ENCODE measurements around the gene PLXNB2. TPM values are rescaled to one million over a fixed set of nuclear protein-coding genes. Genes with fewer than 3 reads are reported as not detected.

Gene PLXNB2
- total and polyA plus RNA-seq, 2 of the 4 experiments (the other 2 are of a cell fraction): 73.1 to 202 TPM

DNA sequence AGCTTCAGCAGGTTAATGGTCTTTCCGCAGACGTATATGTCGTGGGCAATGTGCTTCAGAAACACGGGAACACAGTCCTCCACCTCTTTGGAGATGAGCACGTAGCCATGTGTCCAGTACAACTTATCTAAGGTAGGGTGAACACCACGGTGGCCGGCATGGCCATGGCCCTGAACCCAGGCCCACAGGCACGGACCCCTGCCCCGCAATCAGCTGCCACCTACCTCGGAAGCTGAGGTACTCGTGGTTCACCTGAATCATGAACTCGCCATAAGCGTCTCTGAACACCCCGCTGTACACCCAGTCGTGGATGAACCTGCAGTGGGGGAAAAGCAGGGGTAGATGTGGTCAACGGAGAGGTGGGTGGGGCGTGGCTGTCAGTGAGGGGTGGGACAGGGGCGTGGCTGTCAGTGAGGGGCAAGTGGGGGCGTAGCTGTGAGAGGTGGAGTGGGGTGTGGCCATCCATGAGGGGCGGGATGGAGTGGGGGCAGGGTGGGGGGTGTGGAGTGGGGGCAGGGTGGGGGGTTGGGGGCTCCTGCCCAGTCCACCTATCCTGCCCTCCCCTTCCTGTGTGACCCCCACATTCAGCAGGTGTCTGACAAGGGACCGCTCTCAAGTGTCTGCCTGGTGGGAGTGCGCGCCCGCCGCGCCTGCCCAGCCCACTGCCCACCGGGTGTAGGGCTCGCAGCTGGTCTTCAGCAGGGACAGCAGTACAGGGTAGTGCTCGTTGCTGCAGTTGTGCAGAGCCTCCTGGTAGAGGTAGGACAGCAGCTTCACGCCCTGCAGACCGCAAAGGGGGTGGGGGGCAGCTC lies 81.2 kb downstream of the PLXNB2 start:
- dilution Hi-C loops (cut with HindIII; ENCODE audit: low sequenced_read_pairs, unreplicated experiment) (no loop called here), intact Hi-C loops (cut with micrococcal nuclease) (no loop called here), in situ Hi-C loops (cut with MboI; ENCODE audit: low sequenced_read_pairs) (no loop called here)
- WGBS, 2 experiments (ENCODE audit: extremely low coverage in 2 of 2, insufficient read length in 1 of 2): 92% methylated on average over 10 of the region's 31 CpGs; no CpG with 5 or more reads in 1 of the 2 experiments
- no peak overlapping the region for H2BK20ac ChIP-seq (ENCODE audit: low read depth, low read length)
- CTCF ChIA-PET: no interaction called here
- no peak overlapping the region for H2BK15ac ChIP-seq (ENCODE audit: low read depth, low read length)
- TF ChIP-seq RAD21 (IDR thresholded peaks at IDR 0.05; ENCODE audit: low read length): no peak
- TF ChIP-seq CEBPB (IDR thresholded peaks at IDR 0.05; ENCODE audit: low read depth, low read length): no peak
- no peak for TF ChIP-seq USF2 (IDR thresholded peaks at IDR 0.05; ENCODE audit: low read depth, low read length)
- no peak for TF ChIP-seq BHLHE40 (IDR thresholded peaks at IDR 0.05; ENCODE audit: low read depth, low read length)
- TF ChIP-seq FOS (IDR thresholded peaks at IDR 0.05; ENCODE audit: low read depth, low read length): no peak
- no peak for TF ChIP-seq CHD1 (IDR thresholded peaks at IDR 0.05; ENCODE audit: low read depth, low read length)
- no peak overlapping the region for H2AK9ac ChIP-seq (replicated peaks; ENCODE audit: low read depth, low read length, poor library complexity)
- H3K4me2 ChIP-seq (ENCODE audit: low read depth, low read length): no peak overlapping the region
- no TSS peak for BruUV-seq (replicated peaks)
- peaks cover 3% of the 10 kb centered on the region; the same call in 1 of the 2 replicates for H3K9me1 ChIP-seq (ENCODE audit: insufficient read depth, low read length)
- H4K5ac ChIP-seq (ENCODE audit: low read depth, low read length): no peak overlapping the region
- H4K91ac ChIP-seq (ENCODE audit: insufficient read depth, low read depth, low read length): no peak overlapping the region
- no peak overlapping the region for H3K27ac ChIP-seq (ENCODE audit: insufficient read depth, low read length)
- peaks cover 0 to 18% of the 10 kb centered on the region in 2 experiments; a peak in 1 of 4 replicates for H3K79me1 ChIP-seq (ENCODE audit: low read depth in 1 of 2, low read length in 2 of 2)
- no peak for ATAC-seq (ENCODE audit: low read depth)
- peaks cover 60% of the 10 kb centered on the region for H3K36me3 ChIP-seq (ENCODE audit: control insufficient read depth, insufficient read depth, low read length)
- H3K9ac ChIP-seq (ENCODE audit: low read depth, low read length): no peak overlapping the region
- no peaks in the 10 kb centered on the region; the same call in 1 of the 2 replicates for H4K20me1 ChIP-seq (ENCODE audit: insufficient read depth, low read length)
- POLR2A ChIA-PET (ENCODE audit: unreplicated experiment): no interaction called here
- H3K14ac ChIP-seq (replicated peaks; ENCODE audit: low read depth, low read length): no peak overlapping the region
- H4K8ac ChIP-seq (ENCODE audit: low read depth in 2 of 2, low read length in 2 of 2): no peak overlapping the region
- no peak overlapping the region for H3K4ac ChIP-seq (ENCODE audit: low read depth, low read length)
- no peak overlapping the region for H2BK120ac ChIP-seq (ENCODE audit: low read depth, low read length)
- no peak for DNase-seq
- H3K23ac ChIP-seq (ENCODE audit: low read depth, low read length): no peak overlapping the region
- H3K9me3 ChIP-seq (ENCODE audit: control insufficient read depth, insufficient read depth, low read length): no peaks in the 10 kb centered on the region
- no peaks in the 10 kb centered on the region for H3K27me3 ChIP-seq (ENCODE audit: control insufficient read depth, insufficient read depth, low read length)
- H3K56ac ChIP-seq (ENCODE audit: extremely low read depth, insufficient read depth, low read length): no peak overlapping the region
- no peaks in the 10 kb centered on the region for H3K4me1 ChIP-seq (ENCODE audit: control insufficient read depth, insufficient read depth, low read length)
- H2AFZ ChIP-seq (replicated peaks; ENCODE audit: low read length, poor library complexity): no peak overlapping the region
- H3K18ac ChIP-seq (ENCODE audit: low read depth, low read length): no peak overlapping the region
- no peak overlapping the region for H2AK5ac ChIP-seq (ENCODE audit: low read depth, low read length)
- no peak overlapping the region for H3K4me3 ChIP-seq (ENCODE audit: insufficient read depth, low read depth, low read length)
- H2BK5ac ChIP-seq (ENCODE audit: low read depth, low read length, poor library complexity, severe bottlenecking): no peak overlapping the region
